Transverse colon (tissue), 4 donors: ENCODE measurements around the gene GTF2IRD1.

Source experiments
- CTCF ChIP-seq, 5 experiments: fragments of 200-600 bp in 3 of 5; fragments of 450-650 bp in 2 of 5; sonication (generic) in 3 of 5; IDR thresholded peaks; 1 replicate in 2 of 5; 2 replicates in 3 of 5; pipeline ENCODE4 v1.5.1; 2016 to 2017; ENCODE audit warnings: antibody characterized with exemption in 5 of 5, inconsistent platforms in 3 of 5, mild to moderate bottlenecking in 2 of 5, moderate library complexity in 1 of 5
- EP300 ChIP-seq: sonication (generic); formaldehyde crosslinking; IDR thresholded peaks from one replicate; pipeline ENCODE4 v1.6.1; 2017; ENCODE audit warnings: antibody characterized with exemption, low read depth
- POLR2A ChIP-seq: fragments of 450-650 bp; IDR thresholded peaks from one replicate; pipeline ENCODE4 v1.6.1; 2016; ENCODE audit warnings: antibody characterized with exemption, mild to moderate bottlenecking, moderate library complexity
- POLR2AphosphoS5 ChIP-seq, 3 donors: sonication (generic); formaldehyde crosslinking; IDR thresholded peaks; one replicate each; pipeline ENCODE4 v1.6.1; 2016; ENCODE audit warnings: antibody characterized with exemption in 3 of 3

DNA sequence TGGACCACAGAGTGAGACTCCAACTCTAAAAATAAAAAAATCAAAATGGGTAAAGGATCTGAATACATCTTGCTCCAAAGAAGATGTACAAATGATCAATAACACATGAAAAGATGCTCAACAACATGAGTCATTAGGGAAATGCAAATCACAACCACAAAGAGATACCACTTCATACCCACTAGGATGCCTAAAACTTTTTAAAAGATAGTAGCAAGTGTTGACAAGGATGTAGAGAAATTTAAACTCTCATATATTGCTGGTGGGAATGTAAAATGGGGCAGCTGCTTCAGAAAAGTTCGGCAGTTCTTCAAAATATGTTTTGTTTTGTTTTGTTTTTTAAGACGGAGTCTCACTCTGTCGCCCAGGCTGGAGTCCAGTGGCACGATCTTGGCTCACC lies 45.7 kb upstream of the GTF2IRD1 start:
- TF ChIP-seq CTCF (IDR thresholded peaks at IDR 0.05) (no peak), POLR2A (no peak), EP300 (no peak), POLR2AphosphoS5 (IDR thresholded peaks at IDR 0.05) (no peak)
